Measurements from ENCODE around the gene EMSY.

EMSY gene

DNA sequence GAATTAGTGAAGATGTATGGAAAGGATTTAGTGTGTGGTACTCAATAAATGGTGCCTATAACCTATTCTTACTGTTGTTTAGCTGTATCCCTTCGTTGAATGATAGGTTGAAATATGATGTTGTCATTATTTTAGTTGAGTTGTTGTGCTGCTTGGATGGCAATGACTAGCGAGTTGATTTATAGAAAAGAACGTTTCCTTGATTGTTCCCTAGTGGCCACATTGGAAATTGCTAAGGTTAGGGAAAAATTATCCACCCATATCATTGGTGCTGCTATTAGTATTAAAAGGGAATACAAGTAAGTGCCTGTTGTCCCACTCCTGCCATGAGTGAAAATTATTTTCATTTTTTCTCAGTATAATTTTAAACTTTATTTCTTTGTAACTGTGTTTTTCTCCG, 14.5 kb downstream of the EMSY start:
- no peak for DNase-seq (ENCODE audit: low read depth)

GRCh38 chr11:76459846-76460245, 15.0 kb downstream of the EMSY start:
- DNase-seq (ENCODE audit: low read depth) = no peak

GRCh38 chr11:76462317-76462716, 17.5 kb downstream of the EMSY start:
- no peak for DNase-seq (ENCODE audit: low read depth)

- DNase-seq (ENCODE audit: low read depth) = no peak
These were observed 20.9 kb downstream of the EMSY start for GRCh38 chr11:76465701-76466100.

DNA sequence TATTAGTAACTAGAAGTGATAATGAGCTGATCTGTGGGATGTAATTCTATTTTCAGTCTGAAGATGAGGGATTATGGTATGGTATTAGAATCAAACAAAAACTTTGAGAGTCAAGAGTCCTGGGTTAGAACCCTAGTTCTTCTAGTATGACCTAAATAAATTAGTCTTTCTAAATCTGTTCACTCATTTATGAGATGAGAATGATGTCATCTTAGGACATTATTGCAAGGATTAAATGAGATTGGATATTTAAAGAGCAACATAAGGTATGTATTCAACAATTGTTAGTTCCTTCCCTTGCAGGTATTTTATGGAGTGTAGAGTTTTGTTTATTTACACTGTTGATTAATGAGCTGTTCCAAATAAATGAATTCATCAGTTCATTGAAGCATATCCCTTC, 21.8 kb downstream of the EMSY start:
- DNase-seq (ENCODE audit: low read depth) = no peak

- no peak for DNase-seq (ENCODE audit: low read depth)
These were observed 24.3 kb downstream of the EMSY start for GRCh38 chr11:76469141-76469540.

DNA sequence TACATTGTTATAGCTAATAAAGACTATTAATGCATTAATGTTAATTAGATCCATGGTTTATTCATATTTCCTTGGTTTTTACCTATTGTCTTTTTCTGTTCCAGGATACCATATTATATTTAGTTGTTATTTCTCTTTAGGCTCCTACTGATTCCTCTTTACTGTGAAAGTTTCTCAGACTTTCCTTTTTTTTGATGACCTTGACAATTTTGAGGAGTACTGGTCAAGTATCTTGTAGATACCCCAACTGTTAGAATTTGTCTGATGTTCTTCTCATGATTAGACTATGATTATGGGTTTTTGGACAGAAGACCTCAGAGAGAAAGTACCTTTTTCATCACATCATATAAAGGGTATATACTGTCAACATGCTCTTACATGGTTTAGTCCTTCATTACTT, 26.6 kb downstream of the EMSY start:
- no peak for DNase-seq (ENCODE audit: low read depth)

DNA sequence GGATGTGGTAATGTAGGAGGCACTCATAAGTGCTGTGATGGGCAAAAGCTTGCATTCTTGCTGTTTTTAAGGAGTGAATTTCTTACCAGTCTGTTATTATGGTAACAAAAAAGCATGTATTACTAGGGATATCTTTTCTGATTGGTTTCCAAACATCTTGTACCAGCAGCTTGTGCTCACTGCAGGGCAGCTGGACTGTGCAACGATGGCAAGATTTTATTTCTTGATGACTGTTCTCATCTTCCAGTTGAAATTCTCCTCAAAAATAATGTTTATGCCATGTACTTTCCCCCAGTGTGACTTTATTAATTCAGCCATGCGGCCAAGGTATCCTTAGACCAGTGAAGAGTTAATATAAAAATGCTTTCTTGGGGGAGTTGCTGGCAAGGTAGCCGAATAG, 35.4 kb downstream of the EMSY start:
- DNase-seq (ENCODE audit: low read depth) = no peak

GRCh38 chr11:76491644-76492043, 46.8 kb downstream of the EMSY start:
- no peak for DNase-seq (ENCODE audit: low read depth)

DNA sequence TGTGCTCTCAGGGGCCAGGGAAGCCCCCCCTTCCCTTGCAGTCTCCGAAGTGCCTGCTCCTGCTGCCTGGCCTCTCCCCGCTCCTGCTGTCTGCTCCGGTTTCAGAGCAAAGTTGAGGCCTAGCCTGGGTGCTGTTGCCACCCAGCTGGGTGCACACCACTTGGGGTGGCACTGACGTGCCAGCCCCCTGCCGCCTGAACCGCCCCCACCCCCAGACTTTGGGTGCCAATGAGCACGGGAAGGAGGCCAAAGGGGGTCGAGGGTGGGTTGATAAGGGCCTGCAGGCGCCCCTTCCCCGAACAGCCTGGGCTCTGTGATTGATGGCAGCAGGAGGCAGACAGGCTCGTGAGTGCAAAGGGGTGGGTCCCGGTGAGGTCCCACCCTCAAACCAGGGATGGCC, 48.2 kb downstream of the EMSY start:
- DNase-seq (ENCODE audit: low read depth) = no peak

DNA sequence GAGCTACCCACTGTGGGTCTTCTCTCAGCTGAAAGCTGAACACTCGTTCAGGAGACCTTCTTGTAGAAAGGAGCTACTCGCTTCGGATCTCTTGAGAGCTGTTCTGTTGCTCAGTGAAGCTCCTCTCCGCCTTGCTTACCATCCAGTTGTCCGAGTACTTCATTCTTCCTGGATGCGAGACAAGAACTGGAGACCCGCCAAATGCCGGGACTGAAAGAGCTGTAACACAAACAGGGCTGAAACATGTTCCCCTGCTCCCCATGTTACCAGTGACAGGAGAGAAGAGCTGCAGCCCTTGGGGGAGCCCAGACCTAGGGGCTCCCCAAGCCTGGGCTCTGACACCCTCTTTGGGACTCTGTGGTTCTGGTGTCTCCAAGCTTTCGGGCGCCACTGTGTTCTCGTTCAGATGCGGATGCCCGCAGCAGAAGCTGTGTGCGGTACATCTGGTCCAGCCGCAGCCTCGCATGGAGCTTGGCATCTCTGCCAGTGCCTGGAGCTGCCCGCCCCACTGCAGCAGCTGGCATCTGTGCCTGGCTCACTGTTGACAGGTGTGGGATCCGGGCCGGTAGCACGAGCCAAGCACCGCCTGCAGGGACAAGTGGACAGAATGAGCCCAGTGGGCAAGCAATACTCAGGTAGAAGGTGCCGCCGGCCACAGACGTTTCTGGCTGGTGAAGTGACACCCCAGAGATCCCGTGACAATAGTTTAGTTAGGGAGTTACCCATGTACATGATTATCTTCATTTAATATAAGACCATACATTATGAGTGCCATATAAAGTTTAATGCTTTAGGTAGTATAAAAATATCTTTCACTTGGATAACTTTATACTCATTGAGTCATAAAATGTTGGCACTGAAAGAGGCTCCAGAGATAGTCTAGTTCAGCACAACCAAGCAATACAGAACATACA, 49.1 kb downstream of the EMSY start:
- no peak for DNase-seq (ENCODE audit: low read depth)

DNA sequence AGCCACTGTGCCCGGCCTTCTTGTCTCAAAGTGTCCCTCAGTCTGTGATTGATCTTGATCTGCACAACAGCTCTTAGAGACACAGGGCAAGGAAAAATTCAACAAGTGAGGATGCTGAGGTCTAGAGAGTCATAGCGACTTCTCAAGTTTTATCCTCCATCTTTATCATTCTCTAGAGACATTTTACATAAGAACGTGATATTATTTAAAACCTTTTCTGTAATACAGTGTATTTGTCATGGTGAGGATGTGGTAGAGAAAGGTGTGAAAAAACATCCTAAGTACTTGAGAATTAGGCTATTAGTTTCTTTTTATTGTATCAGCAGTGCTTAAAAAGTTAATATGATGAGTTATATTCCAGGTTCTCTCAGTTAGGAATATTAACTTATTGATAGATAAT, 50.2 kb downstream of the EMSY start:
- DNase-seq (ENCODE audit: low read depth) = no peak

GRCh38 chr11:76496174-76496573, 51.4 kb downstream of the EMSY start:
- no peak for DNase-seq (ENCODE audit: low read depth)

DNA sequence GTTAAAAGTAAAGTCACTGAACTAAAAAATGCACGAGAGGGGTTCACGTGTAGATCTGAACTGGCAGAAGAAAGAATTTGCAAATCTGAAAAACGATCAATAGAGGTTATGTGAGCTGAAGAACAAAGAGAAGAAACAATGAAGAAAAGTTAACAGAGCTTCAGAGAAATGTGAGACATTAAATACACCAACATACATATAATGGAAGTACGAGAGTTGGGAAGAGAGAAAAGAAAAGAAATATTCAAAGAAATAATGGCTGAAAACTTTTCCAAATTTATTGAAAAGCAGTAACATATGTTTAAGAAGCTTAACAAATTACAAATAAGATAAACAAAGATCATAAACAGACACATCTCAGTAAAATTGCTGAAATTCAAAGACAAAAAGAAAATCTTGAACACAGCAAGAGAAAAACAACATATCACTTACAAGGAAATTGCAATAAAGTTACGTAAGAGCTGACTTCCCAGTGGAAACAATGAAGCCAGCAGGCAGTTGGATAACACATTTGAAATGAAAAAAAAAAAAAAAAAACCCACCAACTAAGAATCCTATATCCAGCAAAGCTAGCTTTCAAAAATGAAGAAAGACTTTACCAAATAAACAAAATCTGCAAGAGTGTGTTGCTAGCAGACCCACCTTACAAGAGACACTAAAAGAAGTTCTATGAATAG, 56.8 kb downstream of the EMSY start:
- DNase-seq (ENCODE audit: low read depth) = no peak

DNA sequence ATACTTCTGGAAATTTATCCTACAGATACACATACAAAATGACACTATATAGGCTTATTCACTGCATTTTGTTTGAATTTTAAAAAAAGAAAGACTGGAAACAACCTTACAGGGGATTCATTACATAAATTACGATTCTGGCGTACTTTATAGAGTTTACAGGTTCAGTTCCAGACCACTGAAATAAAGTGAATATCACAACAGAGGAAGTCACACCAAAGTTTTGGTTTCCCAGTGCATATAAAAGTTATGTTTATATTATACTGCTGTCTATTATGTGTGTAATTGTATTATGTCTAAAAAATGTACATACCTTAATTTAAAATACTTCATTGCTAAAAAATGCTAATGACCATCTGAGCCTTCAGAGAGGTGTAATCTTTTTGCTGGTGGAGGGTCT, 62.0 kb downstream of the EMSY start:
- no peak for DNase-seq (ENCODE audit: low read depth)

GRCh38 chr11:76510060-76511047, 65.5 kb downstream of the EMSY start:
- DNase-seq (ENCODE audit: low read depth) = no peak

DNA sequence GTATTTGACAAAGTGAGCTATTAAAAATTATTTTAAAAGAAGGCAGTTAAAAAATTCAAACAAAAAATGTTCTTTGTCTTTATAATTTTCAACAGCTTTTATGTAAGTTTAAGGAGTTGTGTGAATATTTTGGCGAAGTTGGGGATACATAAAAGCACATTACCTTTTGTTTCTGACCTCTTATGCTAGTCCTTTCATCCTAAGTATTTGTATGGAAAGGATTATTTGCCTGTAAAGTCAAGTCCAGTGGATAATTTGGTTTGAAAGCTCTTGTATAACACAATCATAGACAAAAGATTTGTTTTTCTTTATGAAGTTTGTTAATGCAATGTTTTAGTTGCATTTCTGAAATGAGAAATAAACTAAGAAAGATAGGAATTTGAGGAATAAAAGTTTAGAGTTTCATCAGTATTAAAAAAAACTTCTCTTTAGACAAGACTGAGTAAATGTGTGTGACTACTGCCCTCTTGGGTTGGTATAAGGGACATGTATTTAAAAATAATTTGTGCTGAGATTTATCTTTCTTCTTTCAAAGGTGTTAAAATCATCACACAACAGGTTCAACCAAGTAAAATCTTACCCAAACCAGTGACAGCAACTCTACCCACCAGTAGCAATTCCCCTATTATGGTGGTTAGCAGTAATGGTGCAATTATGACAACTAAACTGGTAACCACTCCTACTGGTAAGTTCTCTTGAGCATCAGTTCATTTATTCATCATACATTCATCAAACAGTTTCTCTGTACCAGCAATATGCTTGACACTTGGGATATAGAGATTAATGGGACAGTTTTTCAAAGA, 68.2 kb downstream of the EMSY start:
- DNase-seq (ENCODE audit: low read depth) = no peak

GRCh38 chr11:76513654-76514034, 68.8 kb downstream of the EMSY start:
- no peak for DNase-seq (ENCODE audit: low read depth)

- DNase-seq (ENCODE audit: low read depth) = no peak
These were observed 70.7 kb downstream of the EMSY start for GRCh38 chr11:76515494-76515893.

GRCh38 chr11:76523147-76523546, 78.3 kb downstream of the EMSY start:
- no peak for DNase-seq (ENCODE audit: low read depth)

- DNase-seq (ENCODE audit: low read depth) = no peak
These were observed 79.1 kb downstream of the EMSY start for GRCh38 chr11:76523786-76524436.
